GM18858 (cell line): ENCODE data around the gene TNRC6C.

Source experiments
- ATAC-seq: cut with Tn5 transposase; IDR thresholded peaks from one replicate; pipeline ENCODE4 v1.9.1; 2021; ENCODE audit not compliant: unreplicated experiment

Gene TNRC6C, protein sequence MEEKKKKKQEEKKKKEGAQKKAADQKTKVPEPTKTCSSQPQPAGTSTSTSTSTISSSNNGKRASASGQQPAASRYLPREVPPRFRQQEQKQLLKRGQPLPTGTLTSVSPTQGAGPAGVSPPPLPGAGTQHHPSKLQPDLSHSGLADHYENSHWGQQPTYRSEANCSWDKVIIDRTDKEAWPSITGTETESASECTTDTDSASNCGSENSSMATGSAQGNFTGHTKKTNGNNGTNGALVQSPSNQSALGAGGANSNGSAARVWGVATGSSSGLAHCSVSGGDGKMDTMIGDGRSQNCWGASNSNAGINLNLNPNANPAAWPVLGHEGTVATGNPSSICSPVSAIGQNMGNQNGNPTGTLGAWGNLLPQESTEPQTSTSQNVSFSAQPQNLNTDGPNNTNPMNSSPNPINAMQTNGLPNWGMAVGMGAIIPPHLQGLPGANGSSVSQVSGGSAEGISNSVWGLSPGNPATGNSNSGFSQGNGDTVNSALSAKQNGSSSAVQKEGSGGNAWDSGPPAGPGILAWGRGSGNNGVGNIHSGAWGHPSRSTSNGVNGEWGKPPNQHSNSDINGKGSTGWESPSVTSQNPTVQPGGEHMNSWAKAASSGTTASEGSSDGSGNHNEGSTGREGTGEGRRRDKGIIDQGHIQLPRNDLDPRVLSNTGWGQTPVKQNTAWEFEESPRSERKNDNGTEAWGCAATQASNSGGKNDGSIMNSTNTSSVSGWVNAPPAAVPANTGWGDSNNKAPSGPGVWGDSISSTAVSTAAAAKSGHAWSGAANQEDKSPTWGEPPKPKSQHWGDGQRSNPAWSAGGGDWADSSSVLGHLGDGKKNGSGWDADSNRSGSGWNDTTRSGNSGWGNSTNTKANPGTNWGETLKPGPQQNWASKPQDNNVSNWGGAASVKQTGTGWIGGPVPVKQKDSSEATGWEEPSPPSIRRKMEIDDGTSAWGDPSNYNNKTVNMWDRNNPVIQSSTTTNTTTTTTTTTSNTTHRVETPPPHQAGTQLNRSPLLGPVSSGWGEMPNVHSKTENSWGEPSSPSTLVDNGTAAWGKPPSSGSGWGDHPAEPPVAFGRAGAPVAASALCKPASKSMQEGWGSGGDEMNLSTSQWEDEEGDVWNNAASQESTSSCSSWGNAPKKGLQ (N-terminal part only)

DNA sequence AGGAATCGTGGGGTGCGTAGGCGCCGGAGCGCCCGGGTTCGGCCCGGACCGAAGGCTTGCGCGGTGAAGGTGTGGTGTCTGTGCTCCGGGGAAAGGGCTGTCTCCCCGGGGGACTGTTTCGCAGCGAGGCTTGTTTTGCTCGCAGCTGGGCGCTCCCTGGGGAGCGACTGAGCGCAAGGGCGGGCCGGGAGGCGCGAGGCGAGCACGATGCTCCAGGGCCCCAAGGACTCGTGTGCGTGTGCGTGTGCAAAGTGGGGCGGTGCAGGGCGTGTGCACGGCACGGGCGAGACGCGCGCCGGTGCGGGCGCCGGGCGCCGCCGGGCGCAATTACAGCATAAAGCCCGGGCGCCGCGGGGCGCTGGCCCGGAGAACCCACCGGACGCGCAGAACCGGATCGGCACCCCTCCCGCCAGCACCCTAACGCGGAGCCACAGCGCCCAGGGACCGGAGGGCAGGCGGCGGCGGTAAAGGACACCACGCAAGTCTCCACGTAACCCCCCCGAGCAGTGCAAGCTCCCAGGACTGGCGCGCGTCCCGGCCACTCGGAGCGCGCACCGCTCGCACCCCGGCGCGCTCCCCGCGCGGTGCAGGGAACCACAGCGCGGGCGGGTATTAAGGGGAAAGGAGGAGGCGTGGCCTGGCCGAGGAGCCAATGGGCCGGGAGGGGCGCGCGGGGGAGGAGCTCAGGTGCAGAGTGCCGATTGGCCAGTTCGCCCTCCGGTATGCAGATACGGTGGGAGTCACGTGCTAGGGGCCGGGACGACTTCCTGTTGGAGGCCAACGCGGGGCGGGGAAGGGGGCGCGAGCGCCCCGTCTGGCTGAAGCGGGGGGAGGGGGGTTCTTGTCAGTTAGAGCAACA lies at the start of gene TNRC6C:
TSS of gene TNRC6C (plus strand) at position 847 of the 859 bp plus-strand sequence. CDS start 45,504 bp downstream, outside the sequence.
- peak; percentile 64 for ATAC-seq

DNA sequence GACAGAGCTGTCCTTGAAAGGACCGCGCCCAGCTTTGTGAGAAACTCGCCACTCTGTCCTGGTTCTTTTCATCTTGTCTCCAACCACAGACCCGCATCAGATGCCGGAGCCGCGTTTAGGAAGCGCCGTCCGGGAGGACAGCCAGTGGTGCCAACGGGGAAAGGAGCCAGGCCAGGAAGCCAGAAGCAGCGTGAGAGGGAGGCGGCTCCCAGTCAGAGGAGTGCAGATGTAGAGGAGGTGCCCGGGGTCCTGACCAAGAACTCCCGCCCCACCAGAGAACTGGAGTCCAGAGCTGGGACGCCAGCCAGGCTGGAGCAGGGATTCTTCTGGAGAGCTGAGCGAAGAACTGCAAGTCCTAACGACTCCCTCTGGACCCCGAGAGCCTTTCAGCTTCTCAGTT lies 49.3 kb upstream of the TNRC6C start:
- ATAC-seq: no peak

DNA sequence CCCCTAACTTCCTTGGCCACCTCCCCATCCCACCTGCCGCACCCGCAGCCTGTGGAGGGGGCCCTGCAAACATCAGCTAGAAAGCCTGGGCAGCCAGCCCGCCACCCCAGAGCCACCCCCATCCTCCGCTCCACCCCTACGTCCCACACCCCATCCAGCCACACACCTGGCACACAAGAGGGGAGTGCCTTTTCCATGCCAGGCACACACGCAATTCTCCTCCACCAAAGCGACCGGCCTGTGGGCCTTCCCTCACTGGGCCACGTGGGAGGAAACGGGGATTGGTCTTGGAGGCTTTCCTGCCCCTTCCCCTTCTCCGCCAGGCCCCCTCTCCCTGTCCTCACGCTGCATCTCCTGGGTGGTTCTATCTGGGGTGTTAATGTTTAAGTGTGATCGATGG lies 48.7 kb upstream of the TNRC6C start:
- ATAC-seq: no peak

DNA sequence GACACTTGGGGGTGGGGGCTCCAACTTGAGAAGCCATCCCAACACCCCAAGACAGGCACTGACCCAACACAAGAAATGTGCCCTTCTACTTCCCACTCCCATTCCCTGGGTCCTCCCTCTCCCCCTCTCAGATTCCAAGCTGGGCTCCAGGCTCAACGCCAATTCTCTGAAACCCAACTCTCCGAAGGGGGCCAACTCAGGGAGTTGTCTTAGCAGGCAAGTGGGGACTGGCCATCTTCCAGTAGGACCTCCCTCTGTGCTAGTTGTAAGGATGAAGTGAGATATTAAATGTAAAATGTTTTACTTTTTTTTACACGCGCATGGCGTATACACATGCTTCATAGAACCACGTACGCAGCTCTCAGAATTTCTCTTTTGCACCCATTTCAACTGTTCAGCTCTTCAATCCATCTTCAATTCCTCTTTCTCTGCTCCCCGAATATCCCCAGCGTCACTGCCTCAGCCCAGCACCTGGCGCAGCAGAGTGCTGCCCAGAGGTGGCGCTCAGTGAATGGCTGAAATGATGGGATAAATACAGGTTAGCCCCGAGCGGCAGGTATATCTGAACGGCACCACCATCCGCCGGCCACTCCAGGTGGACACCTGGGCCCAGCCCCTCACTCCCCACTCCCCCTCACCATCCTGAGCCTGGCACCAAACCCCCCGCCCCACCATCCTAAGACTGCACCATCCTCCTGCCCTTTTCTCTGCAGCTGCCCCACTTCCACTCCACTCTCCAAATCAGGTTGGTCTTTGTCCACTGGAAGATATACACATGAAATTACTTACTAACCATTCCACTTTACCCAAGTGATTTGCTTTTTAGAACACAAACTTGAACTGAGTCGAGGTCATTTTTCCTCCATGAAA lies 43.9 kb upstream of the TNRC6C start:
- ATAC-seq: no peak

DNA sequence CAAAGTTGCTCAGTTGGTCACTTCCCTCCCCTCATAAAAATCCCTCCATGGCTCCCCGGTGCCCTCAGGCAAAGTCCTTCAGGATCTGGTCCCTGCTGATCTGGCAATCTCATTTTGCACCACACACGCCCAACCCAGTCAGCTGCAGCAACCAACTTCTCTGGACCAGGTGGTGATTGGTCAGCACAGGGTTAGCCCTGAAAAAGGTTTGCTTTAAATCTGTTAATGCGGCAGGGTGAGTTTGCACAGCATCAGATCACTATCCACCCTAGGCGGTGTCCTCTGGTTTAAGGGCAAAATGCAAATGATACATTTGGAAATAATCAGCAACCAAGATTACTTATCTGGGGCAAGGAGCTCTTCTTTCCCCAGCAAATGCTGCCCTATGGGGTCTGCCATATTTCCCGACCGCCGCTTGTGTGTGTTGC lies 42.9 kb upstream of the TNRC6C start:
- ATAC-seq: no peak

DNA sequence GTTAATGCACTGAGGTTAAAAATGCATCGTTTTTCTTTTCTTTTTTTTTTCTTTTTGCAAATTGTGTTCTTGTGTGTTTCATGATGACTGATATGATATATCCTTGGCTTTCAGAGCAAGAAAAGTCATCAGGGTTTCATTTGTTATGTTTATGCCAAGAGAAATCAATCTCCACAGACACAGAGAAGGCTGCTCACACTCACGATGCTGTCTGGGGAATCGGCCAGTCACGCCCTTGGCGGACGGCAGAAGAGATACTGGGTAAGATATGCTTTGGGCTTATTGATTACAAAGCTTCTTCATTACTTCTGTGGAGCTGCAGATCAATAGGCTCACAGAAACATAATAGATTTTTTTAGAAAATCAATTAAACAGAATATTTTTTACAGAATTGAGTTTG lies 42.2 kb upstream of the TNRC6C start:
- no peak for ATAC-seq

DNA sequence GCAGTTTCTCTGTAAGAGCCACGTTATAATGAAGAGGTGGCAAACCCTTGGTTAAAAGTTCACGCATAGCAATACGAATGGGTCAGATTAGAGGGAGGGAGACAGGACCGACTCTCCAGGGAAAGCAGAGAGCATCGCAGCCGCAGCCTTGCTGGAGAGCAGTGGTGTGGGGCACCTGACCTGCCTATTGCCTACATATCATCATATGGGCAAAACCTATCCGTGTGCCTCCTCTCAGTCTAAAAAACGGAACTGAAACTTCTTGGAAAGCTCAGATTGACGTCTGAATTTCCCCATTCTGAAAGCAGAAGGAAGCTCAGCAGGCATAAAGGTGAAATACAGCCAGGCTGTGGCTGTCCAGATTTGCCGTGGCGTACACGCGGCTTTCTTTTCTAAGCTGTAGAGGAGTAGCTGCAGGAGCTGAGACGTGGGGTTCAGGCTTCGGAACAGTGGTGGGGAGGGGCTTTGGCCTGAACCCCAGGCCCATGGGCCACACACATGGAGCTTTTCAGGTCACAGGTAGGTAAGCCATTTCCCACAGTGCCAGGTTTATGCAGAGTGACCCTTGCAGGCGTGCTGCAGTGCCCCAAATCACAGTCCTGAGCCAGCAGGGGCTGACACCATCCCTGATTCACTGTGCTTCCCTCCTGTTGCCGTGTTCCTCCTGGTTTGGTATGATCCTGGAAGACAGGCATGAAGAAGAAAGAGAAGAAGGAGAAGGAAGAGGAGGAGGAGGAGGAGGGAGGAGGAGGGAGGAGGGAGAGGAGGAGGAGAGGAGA lies 41.6 kb upstream of the TNRC6C start:
- no peak for ATAC-seq

DNA sequence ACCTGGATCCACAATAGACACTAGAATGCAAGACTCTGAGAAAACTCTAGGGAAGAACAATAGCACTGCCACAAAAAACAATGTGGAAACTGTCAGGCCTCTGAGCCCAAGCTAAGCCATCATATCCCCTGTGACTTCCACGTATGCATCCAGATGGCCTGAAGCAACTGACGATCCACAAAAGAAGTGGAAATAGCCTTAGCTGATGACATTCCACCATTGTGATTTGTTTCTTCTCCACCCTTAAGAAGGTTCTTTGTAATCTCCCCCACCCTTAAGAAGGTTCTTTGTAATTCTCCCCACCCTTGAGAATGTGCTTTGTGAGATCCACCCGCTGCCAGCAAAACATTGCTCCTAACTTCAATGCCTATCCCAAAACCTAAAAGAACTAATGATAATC lies 39.2 kb upstream of the TNRC6C start:
- ATAC-seq: no peak

DNA sequence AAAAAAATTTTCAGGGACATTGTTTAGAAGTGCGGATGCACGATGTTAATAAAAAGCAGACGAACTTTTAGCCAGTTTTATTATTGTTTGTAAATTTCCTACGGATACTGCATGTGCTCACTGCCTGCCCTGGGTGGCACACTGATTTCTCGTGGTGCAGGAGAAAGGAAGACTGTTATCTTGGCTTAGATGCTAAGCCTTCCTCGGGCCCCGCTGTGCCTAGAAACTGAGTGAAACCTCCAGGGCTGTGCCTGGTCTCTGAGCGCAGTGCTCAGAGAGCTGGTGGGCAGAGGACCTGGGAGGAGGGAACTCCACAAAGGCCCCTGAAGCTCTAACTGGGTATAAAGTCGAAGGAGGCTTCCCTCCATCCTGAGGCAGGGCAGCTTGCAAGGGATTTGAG lies 35.4 kb upstream of the TNRC6C start:
- no peak for ATAC-seq

DNA sequence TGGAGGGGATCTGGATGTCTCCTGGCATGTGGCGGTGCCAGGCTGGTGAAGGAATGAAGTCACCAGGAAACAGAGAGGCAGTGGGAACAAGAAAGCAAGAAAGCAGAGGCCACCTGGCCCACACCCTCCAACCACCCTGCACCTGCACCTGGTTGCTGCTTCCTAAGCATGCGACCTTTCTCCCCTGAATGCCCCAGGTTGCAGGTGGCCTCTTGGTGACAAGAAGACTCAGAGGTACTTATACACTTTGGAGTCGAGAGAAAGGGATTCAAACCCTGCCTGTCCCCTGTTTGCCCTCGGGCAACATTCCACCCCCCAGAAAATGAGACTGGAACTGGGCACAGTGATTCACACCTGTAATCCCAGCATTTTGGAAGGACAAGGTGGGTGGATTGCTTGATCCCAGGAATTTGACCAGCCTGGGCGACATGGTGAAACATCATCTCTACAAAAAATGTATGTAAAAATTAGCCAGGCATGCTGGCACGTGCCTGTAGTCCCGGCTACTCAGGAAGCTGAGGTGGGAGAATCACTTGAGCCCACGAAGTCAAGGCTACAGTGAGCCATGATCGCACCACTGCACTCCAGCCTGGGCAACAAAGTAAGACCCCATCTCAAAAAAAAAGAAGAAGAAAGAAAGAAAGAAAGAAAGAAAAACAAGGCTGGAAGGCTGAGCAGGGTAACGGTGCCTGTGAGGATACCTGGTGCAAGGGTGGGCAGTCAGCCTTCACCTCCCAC lies 34.6 kb upstream of the TNRC6C start:
- ATAC-seq: no peak

DNA sequence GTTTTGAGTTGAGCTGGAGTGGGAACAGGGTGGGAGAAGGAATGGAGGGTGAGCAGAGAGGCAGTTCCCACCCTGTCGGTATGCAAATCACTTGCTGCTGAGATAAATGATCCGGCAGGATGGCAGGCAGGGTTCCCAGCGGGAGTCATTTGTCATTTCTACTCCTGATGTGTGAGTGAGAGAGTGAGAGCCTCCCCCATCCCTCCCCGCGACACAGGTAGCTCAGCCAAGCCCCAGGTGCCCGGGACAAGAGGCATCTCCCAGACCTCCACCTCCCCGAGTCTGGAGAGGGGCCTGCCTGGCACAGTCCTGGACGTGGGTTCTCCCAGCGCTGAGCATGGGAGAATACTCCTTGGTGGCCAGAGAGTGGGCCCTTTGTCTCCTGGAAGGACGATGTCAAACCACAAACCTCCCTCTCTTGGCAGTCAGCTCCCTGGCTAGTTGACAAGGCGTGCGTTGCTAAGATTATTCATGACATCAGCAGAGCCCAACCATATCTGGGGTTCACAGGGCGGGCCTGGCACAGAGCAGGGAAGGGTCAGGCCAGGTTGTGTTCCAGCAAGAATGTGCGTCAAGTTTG lies 33.7 kb upstream of the TNRC6C start:
- no peak for ATAC-seq

DNA sequence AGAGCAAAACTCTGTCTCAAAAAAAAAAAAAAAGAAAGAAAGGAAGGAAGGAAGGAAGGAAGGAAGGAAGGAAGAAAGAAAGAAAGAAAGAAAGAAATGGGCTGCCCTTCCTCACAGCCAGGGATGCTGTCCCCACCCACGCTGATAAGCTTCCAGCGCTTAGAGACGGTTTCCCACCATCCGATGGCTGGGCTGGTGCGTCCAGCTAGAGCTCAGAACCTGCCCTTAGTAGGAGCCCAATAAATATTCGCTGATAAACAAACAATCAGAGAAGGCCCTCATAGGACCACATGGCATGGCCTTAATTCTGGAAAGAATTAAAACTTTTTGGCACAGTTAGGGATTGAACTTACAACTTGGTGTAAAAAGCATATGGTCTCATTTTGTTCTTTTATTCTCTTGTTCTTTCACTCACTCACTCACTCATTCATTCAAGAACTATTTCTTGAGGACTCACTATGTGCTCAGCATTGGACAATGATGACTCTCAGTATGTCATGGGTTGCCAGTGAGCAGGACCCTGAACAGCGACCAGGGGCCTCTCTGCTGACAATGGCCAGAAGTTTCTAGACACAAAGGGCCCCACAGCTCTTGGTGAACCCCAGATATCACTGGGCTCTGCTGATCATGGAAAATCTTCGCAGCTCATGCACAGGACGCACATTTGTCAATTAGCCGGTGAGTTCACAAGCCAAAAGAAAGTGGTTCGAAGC lies 32.5 kb upstream of the TNRC6C start:
- ATAC-seq: no peak

DNA sequence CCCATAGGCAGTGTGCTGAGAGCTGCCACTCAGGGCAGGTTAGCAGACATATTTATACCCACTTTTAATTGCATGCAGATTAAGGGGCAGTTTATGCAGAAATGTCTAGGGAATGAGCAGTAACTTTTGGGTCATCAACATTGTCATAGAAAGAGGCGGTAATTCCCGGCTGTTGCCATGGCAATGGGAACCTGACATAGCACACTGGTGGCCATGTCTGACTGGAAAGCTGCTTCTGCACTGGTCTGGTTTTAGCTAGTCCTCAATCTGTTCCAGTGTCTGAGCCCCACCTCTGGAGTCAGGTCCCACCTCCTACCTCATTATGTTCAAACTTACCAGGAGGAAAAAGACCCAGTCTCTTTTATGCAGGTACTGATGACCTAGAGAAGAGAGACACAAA lies 31.5 kb upstream of the TNRC6C start:
- ATAC-seq: no peak

DNA sequence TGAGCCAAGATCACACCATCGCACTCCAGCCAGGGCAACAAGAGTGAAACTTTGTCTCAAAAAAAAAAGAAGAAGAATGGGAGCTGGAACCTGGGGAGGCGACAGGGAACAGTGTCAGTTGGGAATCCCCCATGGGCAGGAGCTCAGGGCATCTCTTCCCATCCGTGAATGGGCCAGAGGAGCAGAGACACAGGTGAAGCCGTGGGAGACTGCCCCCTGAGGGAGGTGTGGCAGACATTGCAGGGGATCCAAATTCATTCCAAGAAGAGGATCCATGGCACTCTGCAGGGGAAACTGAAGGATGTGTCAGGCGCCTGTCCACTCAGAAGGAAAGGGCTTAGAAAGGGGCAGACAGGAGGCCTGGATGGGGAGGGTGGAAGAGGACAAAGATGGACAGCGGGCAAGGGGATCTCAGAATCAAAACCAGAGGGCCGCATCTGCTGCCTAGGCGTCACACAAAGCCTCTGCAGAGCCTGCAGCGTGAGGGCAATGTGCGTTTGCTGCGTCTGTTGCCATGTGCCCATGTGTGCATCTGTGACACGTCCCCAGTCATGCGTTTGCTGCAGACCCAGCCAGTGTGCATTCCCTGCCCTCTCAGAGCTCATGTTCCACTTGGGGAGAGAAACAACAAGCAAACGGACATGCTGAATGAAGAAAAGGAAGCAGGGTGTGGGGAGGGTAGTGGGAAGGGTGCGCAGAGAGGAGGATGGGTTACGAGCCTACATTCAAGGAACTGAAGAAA lies 30.6 kb upstream of the TNRC6C start:
- ATAC-seq: no peak

DNA sequence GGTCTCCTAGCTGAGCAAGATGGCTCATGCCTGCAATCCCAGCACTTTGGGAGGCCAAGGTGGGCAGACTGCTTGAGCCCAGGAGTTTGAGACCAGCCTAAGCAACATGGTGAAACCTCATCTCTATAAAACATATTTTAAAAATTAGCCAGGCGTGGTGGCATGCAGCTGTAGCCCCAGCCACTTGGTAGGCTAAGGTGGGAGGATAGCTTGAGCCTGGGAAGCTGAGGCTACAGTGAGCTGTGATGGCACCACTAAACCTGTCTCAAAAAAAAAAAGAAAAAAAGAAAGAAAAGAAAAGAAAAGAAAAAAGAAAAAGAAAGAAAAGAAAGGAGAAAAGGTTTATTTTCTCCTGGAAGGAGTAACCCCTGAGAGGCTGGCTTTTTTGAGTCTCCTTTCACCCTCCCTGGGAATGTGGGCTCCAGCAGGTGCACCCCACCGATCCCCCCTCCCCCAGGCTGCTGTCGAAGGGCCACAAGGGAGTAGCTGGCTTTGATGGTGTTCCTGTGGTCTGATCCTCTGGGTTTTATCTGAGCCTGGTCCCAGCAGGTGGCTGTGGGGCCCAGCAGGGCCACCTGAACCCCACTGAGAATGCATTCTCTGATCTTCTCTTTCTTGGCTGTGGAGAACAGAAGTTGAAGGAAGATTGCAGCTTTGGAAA lies 29.9 kb upstream of the TNRC6C start:
- no peak for ATAC-seq

DNA sequence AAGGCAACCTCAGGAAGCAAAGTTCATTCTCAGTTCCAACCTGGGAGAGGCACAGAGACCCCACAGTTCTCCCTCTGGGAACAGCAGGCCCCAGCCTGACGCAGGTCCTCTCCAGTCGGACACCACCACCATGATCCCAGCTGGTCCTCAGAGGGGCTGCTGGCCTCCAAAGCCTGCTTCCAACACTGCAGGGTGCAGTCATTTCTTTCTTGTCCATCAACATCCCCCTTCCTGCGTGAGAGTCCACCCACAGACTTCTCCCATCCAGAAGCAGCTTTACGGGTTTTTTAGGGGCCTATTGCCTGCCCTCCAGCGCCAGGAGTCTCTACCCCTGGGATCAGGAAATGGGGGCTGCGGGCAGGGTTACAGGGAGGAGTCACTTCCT lies 29.3 kb upstream of the TNRC6C start:
- no peak for ATAC-seq
